Measurements from ENCODE around the gene GREM2. TPM values are rescaled to one million over a fixed set of nuclear protein-coding genes. Genes with fewer than 3 reads are reported as not detected.

The GREM2 gene
- total and polyA plus RNA-seq, 2 donors (not counting 3 experiments of a cell fraction or from before 2014, with no cell fraction given), result not detected

DNA sequence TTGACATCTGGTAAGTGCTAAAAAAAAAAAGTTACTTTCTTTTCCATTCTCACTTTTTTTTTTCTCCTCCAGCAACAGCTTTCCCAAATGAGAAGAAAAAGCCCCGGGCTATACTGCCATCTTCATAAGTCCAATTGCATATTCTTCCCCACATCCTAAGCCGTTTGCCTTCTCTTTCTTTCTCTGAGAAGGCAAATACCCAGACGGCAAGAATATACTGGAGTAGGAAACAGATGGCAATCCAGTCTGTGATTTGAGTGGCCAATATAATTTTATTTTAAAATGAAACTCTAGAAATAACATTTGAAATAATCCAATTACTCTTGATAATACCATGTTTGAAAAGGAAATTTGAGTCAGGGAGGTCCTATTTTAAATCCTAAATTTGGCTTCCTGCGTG, 44.6 kb upstream of the GREM2 start:
- TF ChIP-seq GATA2 (IDR thresholded peaks at IDR 0.05; ENCODE audit: insufficient read depth, insufficient read length, low read depth, low read length), result no peak
- no peak for TF ChIP-seq CTCF (IDR thresholded peaks at IDR 0.05; ENCODE audit: extremely low read depth in 1 of 2, insufficient read depth in 1 of 2, low read depth in 1 of 2, low read length in 2 of 2)
- no peak for TF ChIP-seq JUN (IDR thresholded peaks at IDR 0.05; ENCODE audit: borderline replicate concordance, insufficient read depth, insufficient read length, low read depth)
- no peak for TF ChIP-seq MYC (IDR thresholded peaks at IDR 0.05; ENCODE audit: low read depth, low read length)
- no peak for TF ChIP-seq POLR2A (IDR thresholded peaks at IDR 0.05; ENCODE audit: low read depth, low read length)
- TF ChIP-seq FOS (IDR thresholded peaks at IDR 0.05; ENCODE audit: borderline replicate concordance, insufficient read depth, low read length), result no peak
- no peak for TF ChIP-seq MAX (IDR thresholded peaks at IDR 0.05; ENCODE audit: insufficient read depth, insufficient read length)
- POLR2A ChIA-PET, result no interaction called here
- dilution Hi-C loops (cut with MboI; ENCODE audit: extremely low pct_ligation_motif_present, low sequenced_read_pairs) (no loop called here), intact Hi-C loops (cut with micrococcal nuclease) (no loop called here)
- Histone ChIP-seq H3K9me1 (replicated peaks; ENCODE audit: control insufficient read depth, extremely low read depth, insufficient read depth, low read length) (no peaks in the 10 kb centered on the region), H3K27ac (ENCODE audit: insufficient read depth, low read depth, low read length) (no peak overlapping the region), H3K36me3 (ENCODE audit: control insufficient read depth in 2 of 2, extremely low read depth in 1 of 2, insufficient read depth in 2 of 2, low read length in 2 of 2) (no peaks in the 10 kb centered on the region), H3K79me2 (ENCODE audit: control insufficient read depth, insufficient read depth, low read length) (no peaks in the 10 kb centered on the region), H3K4me2 (ENCODE audit: insufficient read depth, low read length) (no peak overlapping the region), H3K9ac (replicated peaks; ENCODE audit: extremely low read depth, insufficient read depth, low read length) (no peak overlapping the region), H3K4me1 (ENCODE audit: control insufficient read depth, extremely low read depth, insufficient read depth, low read length) (no peaks in the 10 kb centered on the region), H3K4me3 (replicated peaks in 1 of 3; ENCODE audit: insufficient read depth in 1 of 3, low read depth in 1 of 3, low read length in 3 of 3) (no peak overlapping the region), H2AFZ (ENCODE audit: low read depth, low read length) (no peak overlapping the region), H3K27me3 (ENCODE audit: control insufficient read depth in 2 of 2, insufficient read depth in 2 of 2, low read length in 2 of 2) (no peaks in the 10 kb centered on the region), H4K20me1 (replicated peaks; ENCODE audit: control insufficient read depth, extremely low read depth, insufficient read depth, low read length) (no peaks in the 10 kb centered on the region), H3K9me3 (replicated peaks; ENCODE audit: control insufficient read depth, insufficient read depth, low read length) (no peaks in the 10 kb centered on the region)
- DNase-seq (ENCODE audit: low read depth, low spot score) (no peak), FAIRE-seq (no peak)
- BruUV-seq (replicated peaks), result no TSS peak
- CTCF ChIA-PET, result no interaction called here
